Measurements from ENCODE around the gene AP1G2. TPM values are rescaled to one million over a fixed set of nuclear protein-coding genes. Genes with fewer than 3 reads are reported as not detected.
A peak's percentile ranks its signal among the peaks of the same experiment; 100 is the strongest.

AP1G2 gene
- total RNA-seq, 4 donors from 2014 or later = 38.9 to 98.8 (median 68.8) TPM

DNA sequence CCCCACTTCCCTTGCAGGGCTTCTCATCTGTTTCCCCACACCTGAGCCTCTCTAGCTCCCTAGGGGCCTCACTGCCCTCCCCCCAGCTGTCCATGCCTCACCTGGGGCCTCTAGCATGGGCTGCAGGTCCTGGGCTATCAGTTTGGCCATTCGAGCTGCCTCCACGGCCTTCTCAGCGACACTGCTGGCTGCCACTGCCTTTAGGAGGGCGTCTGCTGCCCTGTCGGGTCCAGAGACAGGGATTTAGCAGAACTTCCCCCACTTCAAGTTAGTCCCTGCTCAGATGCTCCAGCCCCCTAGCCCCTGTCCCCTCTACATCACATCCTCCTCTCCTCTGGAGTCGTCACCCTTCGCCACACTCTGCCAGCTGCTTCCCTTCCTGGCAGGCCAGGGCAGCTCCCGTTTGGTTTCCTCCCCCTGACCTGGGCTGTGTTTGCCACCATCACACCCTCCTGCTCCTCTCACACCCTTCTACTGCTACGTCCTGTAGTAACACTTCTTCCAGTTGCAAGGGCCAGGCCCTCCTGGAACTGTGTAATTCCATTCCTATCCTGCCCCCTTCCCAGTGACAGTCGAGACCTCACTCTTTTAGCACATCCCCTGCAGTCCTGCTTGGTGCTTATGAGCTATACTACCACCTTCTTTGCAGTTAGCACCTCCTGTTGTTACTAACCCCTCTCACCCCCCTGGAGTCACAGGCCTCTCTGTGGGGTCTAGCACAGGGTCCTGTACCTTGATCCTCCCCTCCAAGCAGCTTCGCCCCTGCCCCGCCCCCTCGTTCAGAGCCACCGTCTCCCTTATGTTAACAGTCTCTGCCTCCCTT lies 4.3 kb upstream of the AP1G2 start:
- Histone ChIP-seq H3K4me1 (no peaks in the 10 kb centered on the region), H3K27ac (no peak overlapping the region), H3K36me3 (no peaks in the 10 kb centered on the region), H3K27me3 (no peaks in the 10 kb centered on the region), H3K9me3 (no peaks in the 10 kb centered on the region), H3K4me3 (no peak overlapping the region)
- TF ChIP-seq, protein P1, sequence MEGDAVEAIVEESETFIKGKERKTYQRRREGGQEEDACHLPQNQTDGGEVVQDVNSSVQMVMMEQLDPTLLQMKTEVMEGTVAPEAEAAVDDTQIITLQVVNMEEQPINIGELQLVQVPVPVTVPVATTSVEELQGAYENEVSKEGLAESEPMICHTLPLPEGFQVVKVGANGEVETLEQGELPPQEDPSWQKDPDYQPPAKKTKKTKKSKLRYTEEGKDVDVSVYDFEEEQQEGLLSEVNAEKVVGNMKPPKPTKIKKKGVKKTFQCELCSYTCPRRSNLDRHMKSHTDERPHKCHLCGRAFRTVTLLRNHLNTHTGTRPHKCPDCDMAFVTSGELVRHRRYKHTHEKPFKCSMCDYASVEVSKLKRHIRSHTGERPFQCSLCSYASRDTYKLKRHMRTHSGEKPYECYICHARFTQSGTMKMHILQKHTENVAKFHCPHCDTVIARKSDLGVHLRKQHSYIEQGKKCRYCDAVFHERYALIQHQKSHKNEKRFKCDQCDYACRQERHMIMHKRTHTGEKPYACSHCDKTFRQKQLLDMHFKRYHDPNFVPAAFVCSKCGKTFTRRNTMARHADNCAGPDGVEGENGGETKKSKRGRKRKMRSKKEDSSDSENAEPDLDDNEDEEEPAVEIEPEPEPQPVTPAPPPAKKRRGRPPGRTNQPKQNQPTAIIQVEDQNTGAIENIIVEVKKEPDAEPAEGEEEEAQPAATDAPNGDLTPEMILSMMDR (IDR thresholded peaks at IDR 0.05) = no peak
- no peak for TF ChIP-seq POLR2A (IDR thresholded peaks at IDR 0.05)
- intact Hi-C loops (cut with DNase I; ENCODE audit: low total_unique reads) = no loop called here
- peak in 1 of 2 donors; percentile 12 for DNase-seq

DNA sequence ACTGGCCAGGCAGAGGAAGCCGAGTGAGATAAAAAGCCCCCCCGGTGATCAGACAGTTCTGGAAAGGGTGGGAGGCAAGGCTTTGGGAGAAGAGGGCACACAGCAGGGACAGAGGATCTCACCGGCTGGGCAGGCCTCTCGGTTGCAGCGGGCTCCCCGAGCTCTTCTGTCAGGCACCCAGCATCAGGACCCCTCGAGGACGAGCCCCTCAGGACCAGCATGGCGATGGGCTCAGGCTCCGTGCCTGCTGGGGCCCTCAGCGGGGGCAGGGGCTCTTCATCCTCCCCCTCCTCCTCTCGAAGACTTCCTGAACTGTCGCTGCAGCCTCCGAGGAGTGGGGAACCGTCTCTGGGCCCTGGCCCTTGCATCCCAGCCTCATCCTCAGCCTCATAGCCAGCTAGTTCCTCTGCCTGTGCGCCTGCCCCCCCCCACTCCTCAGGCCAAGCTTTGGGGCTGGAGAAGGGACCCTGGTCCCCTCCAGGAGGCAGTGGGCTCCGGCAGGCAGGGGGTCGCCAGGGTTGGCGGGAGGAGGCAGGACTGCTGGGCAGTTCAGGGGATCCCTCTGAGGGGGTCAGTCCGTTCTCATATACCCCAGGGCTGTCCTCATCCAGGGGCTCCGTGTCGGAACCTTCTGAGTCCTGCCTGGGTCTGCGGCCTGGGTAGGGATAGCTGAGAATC lies 3.4 kb upstream of the AP1G2 start:
- Histone ChIP-seq H3K4me3 (no peak overlapping the region), H3K9me3 (no peaks in the 10 kb centered on the region), H3K36me3 (no peaks in the 10 kb centered on the region), H3K27me3 (no peaks in the 10 kb centered on the region), H3K4me1 (no peaks in the 10 kb centered on the region), H3K27ac (no peak overlapping the region)
- DNase-seq = peak in 1 of 2 donors; percentile 13
- intact Hi-C loops (cut with DNase I; ENCODE audit: low total_unique reads) = no loop called here
- no peak for TF ChIP-seq POLR2A (IDR thresholded peaks at IDR 0.05)
- TF ChIP-seq, protein P1 (IDR thresholded peaks at IDR 0.05) = no peak

DNA sequence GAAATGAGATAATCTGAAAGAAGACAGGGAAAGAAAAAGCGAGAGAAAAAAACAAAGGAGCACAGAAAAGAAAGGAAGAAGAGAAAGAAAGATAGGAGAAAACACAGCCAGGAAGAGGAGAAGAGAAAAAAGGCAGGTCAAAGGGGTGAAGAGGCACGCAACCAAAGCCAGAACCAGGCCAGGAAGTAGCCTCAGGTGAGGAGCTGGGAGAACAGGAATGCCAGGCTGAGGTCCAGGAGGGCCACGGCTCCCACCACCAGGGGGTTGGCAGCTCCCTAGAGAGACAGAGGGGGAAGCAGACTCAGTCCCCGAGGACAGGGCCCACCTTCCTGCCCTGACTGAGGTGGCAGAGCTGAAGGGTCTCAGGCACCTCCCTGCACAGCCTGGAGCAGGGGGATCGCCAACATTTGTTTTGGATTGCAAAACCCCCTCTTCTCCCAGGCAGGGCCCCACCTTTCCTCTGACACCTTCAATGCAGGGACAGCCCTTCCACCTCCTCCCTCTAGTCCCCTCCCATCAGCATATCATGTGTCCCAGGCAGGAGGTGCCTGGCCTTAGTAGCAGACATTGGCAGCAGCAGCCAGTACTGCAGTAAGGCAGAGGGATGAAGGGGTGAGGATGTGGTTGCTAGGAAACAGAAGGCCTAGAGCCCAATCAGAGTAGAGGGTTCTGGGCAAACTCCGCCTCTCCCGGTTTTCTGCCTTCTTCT lies 2.0 kb upstream of the AP1G2 start:
- Histone ChIP-seq H3K9me3 (no peaks in the 10 kb centered on the region), H3K27ac (no peak overlapping the region), H3K27me3 (no peaks in the 10 kb centered on the region), H3K4me3 (no peak overlapping the region), H3K4me1 (no peaks in the 10 kb centered on the region), H3K36me3 (no peaks in the 10 kb centered on the region)
- intact Hi-C loops (cut with DNase I; ENCODE audit: low total_unique reads) = no loop called here
- DNase-seq = peak in 1 of 2 donors; percentile 15
- TF ChIP-seq, protein P1 (IDR thresholded peaks at IDR 0.05) = no peak
- TF ChIP-seq POLR2A (IDR thresholded peaks at IDR 0.05) = no peak

DNA sequence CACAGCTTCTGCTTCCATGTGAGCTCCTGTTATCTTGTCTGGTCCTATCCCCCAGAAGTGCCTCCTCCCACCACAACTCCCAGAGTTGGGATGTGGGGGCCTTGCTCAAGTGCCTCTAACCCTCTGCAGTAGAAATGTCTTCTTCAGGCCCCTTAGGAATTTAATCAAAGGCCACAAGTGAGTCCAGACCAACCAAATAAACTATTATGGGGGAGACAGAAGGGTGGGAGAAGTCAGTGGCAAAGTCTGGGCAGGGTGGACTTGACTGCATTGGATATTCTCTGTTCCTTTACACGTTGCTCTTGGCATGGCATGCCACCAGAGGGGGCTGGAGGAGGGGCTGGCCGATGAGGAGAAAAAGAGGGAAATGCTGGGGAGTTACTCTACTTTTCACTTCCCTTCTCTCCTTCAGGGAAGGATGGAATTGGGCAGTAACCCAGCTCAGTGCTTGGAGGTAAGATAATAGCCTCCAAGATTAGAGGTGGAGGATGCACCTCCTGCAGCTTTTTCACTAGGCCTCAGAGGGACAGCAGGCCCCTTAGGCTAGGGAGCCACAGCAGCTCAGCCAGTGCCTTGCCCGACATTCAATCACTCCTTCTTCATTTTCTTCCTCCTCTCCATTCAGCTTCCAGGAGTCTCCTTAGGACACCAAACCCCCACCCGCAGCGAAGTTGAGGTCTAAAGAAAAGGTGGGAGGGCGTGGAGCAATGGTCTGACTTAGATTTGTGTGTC lies 1.2 kb upstream of the AP1G2 start:
- H3K4me3 ChIP-seq = no peak overlapping the region
- H3K9me3 ChIP-seq = no peaks in the 10 kb centered on the region
- intact Hi-C loops (cut with DNase I; ENCODE audit: low total_unique reads) = no loop called here
- no peaks in the 10 kb centered on the region for H3K27me3 ChIP-seq
- no peak for TF ChIP-seq POLR2A (IDR thresholded peaks at IDR 0.05)
- TF ChIP-seq, protein P1 (IDR thresholded peaks at IDR 0.05) = no peak
- peak in 1 of 2 donors; percentile 9 for DNase-seq
- H3K4me1 ChIP-seq = no peaks in the 10 kb centered on the region
- H3K27ac ChIP-seq = peak overlapping the region; percentile 80 to 86
- no peaks in the 10 kb centered on the region for H3K36me3 ChIP-seq

Data from uterus (tissue), 4 donors.